NCI-H146 treated with DMSO at 0.1 percent for 48 hours (cell line): Measurements from ENCODE around the gene L2HGDH.

ENCODE experiments used
- DNase-seq: peaks from one replicate; lab custom pipeline; 2025; ENCODE audit not compliant: unreplicated experiment; lab: John Stamatoyannopoulos, UW

L2HGDH gene

DNA sequence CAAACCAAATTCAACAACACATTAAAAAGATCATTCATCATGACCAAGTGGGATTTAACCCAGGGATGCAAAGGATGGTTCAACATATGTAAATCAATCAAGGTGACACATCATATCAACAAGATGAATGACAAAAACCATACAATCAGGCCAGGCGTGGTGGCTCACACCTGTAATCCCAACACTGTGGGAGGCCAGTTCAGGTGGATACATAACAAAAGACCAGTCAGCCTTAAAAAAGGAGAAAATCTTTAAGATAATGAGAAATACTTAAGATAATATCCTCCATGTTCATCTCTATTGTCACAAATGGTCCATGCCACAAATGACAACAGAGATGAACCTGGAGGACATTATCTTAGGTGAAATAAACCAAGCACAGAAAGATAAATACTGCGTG, 12.4 kb downstream of the L2HGDH start:
- no peak for DNase-seq

- no peak for DNase-seq
Observed at GRCh38 chr14:50290306-50290705, 21.7 kb downstream of the L2HGDH start.

DNA sequence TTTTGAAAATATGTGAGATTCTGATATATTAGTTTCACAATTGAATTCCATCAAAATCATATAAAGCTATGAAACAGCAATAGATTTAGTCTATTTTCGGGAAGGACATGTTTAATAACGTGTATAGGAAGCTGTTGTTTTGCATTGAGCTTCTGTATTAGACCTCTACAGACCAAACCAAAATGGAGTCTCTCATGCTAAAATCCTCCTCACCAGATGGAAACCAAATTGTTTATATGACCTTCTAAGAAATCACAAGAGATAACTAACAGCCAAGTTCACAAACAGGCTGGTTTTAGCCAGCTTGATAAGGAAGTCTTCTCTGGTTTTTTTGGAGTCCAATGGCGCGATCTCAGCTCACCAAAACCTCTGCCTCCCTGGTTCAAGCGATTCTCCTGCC, 23.9 kb downstream of the L2HGDH start:
- no peak for DNase-seq

DNA sequence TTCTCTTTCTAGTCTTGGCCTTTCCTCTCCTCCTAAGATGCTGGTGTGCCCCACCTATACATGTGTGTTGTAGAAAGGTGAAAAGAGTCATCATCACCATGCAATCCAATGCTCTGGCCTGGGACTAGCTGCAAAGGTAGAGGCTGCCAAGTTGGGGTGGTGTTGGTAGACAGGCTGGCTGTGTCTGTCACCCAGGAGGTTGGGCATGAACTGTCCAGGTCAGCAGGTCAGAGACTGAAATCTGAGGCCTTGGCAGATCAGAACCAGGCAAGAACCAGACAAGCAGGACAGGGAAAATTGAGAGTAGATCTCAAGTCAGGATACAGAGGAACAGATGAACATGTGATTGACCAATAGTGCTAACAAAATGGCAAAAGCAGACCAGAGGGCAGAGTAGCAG, 26.2 kb downstream of the L2HGDH start:
- DNase-seq = no peak

GRCh38 chr14:50272498-50272897, 39.5 kb downstream of the L2HGDH start:
- no peak for DNase-seq

- no peak for DNase-seq
Observed at GRCh38 chr14:50270932-50271331, 41.1 kb downstream of the L2HGDH start.

DNA sequence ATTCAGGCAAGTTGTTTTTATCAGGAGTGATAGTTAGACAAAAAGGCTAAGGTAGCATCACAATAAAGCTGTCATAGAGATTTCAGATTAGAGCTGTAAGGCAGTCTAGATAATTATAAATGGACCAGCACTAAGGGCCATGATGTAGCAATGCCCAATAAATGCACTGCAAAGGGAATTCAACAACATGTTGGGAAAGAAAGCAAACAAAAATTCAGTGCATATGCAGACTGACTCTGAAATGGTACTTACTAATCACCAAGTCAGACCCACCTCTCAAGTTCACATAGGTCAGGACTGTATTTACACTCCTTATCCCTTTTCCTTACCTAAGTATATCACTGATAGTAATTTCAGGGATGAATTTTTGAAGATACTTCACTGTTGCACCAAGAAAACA, 47.0 kb downstream of the L2HGDH start:
- no peak for DNase-seq

DNA sequence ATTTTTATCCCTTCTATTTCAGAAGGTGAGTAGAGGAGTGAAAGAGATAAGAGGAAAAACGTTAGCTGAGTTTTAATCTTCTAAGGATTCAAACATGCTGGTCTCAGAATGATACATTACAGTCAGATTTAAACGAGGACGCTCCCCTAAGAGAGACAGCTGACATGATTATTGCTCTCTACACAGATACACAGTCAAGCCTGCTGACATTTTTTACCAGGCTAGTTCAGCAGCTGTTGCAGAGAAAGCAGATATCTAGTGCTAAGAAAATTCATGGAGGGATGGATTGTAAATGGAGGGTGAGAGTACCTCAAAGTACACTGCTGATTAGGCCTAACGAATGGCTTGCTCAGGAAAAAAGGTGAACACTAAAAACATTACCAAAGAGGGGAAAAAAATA, 48.7 kb downstream of the L2HGDH start:
- no peak for DNase-seq

- no peak for DNase-seq
Observed at GRCh38 chr14:50262865-50263264, 49.2 kb downstream of the L2HGDH start.

- no peak for DNase-seq
Observed at GRCh38 chr14:50260511-50260910, 51.5 kb downstream of the L2HGDH start.

DNA sequence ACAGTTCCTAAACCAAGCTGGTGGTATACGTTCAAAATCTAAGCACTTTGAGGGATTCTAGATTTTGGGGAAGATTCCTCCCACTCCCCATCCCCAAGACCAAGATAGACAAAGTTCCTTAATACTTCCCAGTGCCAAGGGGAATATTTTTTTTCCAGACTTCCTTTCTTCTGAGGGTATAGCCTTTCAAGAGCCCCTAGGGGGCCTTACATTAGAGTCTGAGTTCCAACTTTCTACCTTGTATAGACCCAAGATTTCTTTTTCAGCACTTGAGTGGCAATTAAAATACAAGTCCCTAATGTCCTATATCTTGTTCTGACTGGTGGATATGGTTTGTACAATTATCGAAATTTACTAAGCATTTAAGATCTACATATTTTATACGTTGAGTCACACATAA, 52.0 kb downstream of the L2HGDH start:
- DNase-seq = no peak

DNA sequence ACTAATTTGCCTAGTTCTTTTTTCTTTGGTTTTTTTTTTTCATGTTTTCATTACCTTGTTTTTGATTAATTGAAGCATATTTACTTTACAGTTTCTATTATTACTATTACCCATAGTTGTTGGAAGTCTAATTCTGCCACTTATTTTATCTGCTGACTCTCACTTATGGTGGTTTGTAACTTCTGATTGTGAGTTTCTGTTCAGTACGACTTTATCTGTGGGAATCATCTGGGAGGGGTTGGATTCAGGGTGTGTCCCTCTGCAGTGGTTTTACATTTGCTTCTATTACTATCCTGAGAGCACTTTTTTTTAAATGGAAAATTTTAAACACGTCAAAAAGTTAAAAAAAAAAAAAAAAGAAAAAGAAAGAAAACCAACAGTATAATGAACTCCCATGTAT, 54.3 kb downstream of the L2HGDH start:
- no peak for DNase-seq

GRCh38 chr14:50254248-50254647, 57.8 kb downstream of the L2HGDH start:
- no peak for DNase-seq

DNA sequence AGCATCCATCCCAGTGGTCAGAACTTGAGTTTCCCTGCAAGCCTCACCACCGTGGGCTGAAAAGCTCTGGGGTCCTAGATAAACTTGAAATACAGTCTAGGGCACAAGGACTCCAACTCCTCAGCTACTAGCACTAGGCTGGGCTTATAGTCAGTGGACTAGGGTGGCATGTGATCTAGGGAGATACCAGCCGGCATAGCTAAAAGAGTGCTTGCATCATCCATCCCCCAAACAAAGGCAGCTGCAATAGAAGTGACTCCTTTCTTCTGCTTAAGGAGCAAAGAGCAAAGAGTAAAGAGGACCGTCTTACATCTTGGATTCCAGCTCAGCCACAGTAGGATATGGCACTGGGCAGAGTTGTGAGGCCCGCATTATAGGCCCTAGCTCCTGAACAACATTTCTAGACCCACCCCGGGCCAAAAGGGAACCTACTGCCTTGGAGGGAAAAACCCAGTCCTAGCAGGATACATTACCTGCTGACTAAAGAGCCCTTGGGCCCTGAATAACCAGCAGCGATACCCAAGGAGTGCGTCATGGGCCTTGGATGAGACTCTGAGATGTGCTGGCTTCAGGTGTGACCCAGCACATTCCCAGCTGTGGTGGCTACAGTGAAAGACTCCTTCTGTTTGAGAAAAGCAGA, 62.8 kb downstream of the L2HGDH start:
- no peak for DNase-seq

DNA sequence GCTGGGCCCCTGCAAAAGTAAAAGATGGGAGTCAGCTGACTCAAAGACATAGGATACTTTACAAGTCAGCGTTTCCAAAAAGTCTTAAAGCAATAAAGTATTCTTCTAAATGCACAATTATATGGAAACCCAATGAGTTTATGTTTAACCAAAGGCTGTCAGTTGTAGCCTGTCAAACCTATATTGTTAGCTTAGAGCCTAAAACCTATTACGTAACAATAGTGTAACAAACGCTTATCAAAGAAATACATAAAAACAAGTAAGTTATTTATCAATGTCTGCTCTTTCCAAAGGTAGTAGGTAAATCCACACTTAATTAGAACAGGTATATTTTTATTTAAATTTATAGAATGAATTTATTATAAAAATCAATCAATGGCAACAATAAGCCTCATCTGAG, 64.8 kb downstream of the L2HGDH start:
- DNase-seq = no peak

GRCh38 chr14:50242566-50243310, 69.3 kb downstream of the L2HGDH start:
- no peak for DNase-seq

DNA sequence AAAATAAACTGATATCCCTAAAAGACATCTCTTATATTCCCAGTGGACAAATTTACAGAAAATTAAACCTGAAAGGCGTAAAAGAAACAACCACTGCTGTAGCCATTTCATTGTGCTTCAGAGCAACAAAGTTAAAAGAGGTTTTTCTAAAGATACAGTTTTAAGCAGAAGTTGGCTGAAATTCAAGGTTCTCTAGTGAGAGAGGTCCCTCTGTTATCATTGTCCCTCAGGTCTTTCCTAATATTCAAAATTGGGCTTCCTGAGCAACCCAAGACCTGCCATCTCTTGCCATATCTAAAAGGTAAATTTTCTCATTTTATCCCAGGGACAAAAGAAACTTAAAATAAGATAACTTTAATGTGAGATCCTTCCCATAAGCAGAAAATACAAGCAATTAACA, 69.9 kb downstream of the L2HGDH start:
- no peak for DNase-seq

GRCh38 chr14:50237427-50237826, 74.6 kb downstream of the L2HGDH start:
- DNase-seq = no peak

DNA sequence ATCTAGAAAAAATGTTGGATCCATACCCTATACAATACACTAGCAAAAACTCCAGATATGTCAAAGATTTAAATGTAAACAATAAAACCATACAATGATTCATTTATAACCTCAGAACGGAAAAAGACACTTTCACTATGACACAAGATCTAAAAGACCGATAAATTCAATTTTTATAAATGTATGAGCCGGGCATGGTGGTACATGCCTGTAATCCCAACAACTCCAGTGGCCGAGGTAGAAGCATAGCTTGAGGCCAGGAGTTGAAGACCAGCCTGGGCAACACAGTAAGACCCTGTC, 78.1 kb downstream of the L2HGDH start:
- DNase-seq = no peak

DNA sequence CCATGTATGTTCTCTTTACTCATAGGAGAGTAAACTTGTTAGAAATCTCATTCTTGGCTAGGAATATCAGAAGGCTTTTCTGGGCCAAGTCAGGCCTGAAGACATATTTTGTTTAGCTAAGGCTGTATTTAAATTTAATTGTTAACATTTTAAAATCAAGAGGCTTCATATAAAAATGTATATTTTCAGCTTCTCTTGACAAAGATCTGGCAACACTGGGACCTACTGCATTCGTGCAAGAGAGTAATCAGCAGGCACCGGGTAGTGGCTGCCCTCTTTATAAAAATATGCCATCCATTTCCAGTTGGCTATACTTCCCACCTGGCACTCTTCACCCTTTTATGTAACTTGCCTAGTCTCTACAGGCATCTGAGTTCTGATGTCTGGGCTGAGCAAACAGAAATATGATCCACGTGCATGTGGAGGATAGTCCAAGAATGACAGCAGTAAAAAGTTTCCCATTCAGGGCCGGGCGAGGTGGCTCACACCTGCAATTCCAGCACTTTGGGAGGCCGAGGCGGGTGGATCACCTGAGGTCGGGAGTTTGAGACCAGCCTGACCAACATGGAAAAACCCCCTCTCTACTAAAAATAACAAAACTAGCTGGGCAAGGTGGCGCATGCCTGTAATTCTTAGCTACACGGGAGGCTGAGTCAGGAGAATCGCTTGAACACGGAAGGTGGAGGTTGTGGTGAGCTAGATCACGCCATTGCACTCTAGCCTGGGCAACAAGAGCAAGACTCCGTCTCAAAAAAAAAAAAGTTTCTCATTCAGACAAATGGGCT, 78.7 kb downstream of the L2HGDH start:
- DNase-seq = no peak

DNA sequence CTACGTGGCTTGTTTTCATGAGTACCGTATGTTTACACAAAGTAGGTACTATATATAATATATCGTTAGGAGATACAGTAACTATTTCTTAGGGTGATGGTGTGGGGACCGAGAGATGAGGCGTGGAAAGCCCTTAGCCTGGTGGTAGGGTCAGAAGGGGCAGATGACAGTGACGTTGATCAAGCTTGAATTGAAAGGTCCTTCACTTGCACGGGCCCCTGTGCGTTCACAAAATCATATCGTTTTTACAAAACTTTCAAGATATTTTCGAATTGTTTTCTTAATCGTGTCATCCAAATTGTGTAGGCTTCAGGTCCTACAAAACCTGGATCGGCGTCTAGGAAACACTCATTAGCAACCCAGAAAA, 79.8 kb downstream of the L2HGDH start:
- DNase-seq = no peak

DNA sequence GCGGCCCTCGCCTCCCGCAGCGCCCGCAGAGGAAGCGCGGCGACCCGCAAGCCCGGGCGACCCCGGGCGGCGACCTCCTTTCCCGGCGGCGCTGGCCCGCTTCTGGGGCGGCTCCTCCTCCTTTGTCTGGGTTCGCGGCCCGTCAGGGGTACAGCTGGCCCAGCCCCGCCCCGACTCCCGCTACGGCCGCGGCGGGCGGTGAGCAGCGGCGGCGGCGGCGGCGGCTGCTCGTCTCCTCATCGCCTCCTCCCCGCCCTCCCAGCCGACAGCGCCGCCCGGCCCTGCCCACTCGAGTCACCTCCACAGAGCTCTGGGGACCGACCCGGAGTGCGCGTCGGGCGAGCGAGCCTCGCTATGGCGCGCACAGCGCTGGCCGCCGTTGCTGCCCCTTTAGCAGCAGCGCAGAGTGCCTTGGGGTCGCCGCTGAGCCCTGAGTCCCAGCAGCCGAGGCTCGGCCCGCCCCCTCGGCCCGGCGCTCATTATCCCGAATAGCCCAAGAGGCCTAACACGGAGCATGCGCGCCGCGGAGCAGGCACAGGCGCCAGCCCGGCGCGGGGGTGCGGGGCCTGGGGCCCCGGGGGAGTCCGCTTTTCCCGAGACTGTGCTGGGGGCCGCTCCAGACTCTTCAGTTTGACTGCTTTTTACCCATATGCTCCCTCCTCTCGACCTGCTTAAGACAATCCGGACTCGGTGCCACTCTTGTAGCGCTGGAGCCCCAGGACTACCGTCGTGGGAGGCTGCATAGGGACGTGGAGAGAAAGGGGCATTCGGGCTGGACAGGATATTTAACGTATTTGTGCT, 80.4 kb downstream of the L2HGDH start, which contains the start of gene SOS2:
SOS2 (minus strand) TSS at position 104 of the 801 bp plus-strand sequence. CDS start 295 bp downstream, outside the sequence.
- peak; percentile 78 for DNase-seq
